Sigmoid colon (tissue), 4 donors: Measurements from ENCODE around the gene HOMER2.

Source experiments
- EP300 ChIP-seq, 4 donors: sonication (generic); formaldehyde crosslinking; IDR thresholded peaks; one replicate each; pipeline ENCODE4 v1.6.1; 2017; ENCODE audit warnings: antibody characterized with exemption in 4 of 4
- POLR2A ChIP-seq, 2 donors: fragments of 450-650 bp; IDR thresholded peaks; one replicate each; pipeline ENCODE4 v1.6.1; 2016; ENCODE audit warnings: antibody characterized with exemption in 2 of 2, mild to moderate bottlenecking in 2 of 2, moderate library complexity in 2 of 2
- POLR2AphosphoS5 ChIP-seq, 4 donors: sonication (generic); formaldehyde crosslinking; IDR thresholded peaks; one replicate each; pipeline ENCODE4 v1.6.1; 2017; ENCODE audit warnings: antibody characterized with exemption in 4 of 4
- TF ChIP-seq, protein P1 (sequence below), 4 experiments: fragments of 450-650 bp in 3 of 4; fragments of 200-600 bp in 1 of 4; IDR thresholded peaks; one replicate each; pipeline ENCODE4 v1.5.1; 2016 to 2019; ENCODE audit warnings: antibody characterized with exemption in 4 of 4, mild to moderate bottlenecking in 3 of 4, moderate library complexity in 2 of 4

DNA sequence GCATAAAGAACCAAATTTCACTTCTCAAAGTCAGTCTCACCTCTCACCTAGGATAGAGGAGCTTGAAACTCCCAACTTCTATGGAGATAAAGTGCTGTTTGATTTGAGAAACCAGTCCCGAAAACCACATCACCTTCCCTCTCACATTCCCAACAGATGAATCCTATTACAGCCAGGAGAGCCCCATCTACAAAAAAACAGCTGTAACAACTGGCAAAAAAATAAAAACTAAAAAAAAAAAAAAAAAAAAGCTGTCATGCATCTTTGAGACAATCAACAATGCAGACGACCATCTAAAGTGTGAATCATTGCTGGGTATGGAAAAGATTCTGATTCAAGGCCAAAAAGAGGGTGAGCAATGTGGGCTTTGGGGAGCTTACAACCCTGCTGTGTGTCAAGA, 23.8 kb downstream of the HOMER2 start:
- TF ChIP-seq, protein P1, sequence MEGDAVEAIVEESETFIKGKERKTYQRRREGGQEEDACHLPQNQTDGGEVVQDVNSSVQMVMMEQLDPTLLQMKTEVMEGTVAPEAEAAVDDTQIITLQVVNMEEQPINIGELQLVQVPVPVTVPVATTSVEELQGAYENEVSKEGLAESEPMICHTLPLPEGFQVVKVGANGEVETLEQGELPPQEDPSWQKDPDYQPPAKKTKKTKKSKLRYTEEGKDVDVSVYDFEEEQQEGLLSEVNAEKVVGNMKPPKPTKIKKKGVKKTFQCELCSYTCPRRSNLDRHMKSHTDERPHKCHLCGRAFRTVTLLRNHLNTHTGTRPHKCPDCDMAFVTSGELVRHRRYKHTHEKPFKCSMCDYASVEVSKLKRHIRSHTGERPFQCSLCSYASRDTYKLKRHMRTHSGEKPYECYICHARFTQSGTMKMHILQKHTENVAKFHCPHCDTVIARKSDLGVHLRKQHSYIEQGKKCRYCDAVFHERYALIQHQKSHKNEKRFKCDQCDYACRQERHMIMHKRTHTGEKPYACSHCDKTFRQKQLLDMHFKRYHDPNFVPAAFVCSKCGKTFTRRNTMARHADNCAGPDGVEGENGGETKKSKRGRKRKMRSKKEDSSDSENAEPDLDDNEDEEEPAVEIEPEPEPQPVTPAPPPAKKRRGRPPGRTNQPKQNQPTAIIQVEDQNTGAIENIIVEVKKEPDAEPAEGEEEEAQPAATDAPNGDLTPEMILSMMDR (IDR thresholded peaks at IDR 0.05), result no peak
- TF ChIP-seq POLR2A (IDR thresholded peaks at IDR 0.05) (no peak), POLR2AphosphoS5 (IDR thresholded peaks at IDR 0.05) (no peak), EP300 (IDR thresholded peaks at IDR 0.05) (no peak)
